GM18502 (cell line): Measurements from ENCODE around the gene CS.
A peak's percentile ranks its signal among the peaks of the same experiment; 100 is the strongest.

ENCODE experiments used
- ATAC-seq: cut with Tn5 transposase; IDR thresholded peaks from one replicate; pipeline ENCODE4 v1.9.1; 2021; ENCODE audit warnings: mild to moderate bottlenecking; ENCODE audit not compliant: unreplicated experiment, poor library complexity

CS gene

GRCh38 chr12:56222531-56222895 lies 77.6 kb downstream of the CS start:
- no peak for ATAC-seq

GRCh38 chr12:56221757-56222530 lies 78.2 kb downstream of the CS start, which contains the start of gene RNF41:
Gene RNF41 (minus strand): TSS chr12:56221922. CDS start chr12:56214047, 7,875 bp downstream.
- ATAC-seq = peak; percentile 83
